ENCODE data around the gene BYSL.

Gene BYSL, protein sequence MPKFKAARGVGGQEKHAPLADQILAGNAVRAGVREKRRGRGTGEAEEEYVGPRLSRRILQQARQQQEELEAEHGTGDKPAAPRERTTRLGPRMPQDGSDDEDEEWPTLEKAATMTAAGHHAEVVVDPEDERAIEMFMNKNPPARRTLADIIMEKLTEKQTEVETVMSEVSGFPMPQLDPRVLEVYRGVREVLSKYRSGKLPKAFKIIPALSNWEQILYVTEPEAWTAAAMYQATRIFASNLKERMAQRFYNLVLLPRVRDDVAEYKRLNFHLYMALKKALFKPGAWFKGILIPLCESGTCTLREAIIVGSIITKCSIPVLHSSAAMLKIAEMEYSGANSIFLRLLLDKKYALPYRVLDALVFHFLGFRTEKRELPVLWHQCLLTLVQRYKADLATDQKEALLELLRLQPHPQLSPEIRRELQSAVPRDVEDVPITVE

GRCh38 chr6:41920921-41921711 lies at the start of gene BYSL, which contains the start of gene MED20:
TSS of gene BYSL (plus strand) at chr6:41921499. CDS start at chr6:41921563, 64 bp downstream.
TSS of gene MED20 (minus strand) at chr6:41921139. CDS start at chr6:41921018, 121 bp downstream.
- peak; percentile 94 for DNase-seq

DNA sequence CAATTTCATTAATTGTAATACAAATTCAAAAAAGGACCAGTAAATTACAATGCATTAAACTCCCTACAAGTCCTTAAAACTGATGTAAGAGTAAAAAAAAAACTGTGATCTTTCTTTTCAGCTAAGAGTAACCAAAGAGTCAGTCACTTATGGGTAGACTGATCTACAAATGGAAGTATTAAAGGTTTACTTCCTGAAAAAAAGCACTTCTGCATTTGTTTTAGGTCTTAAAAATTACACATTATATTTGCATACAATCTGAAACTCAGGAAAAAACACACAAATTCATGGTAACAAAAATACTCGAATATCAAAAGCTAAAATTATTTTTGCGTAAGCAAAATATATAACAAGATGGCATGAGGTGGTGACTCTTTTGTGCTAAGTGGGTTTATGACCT lies 49.6 kb upstream of the BYSL start:
- DNase-seq = no peak

DNA sequence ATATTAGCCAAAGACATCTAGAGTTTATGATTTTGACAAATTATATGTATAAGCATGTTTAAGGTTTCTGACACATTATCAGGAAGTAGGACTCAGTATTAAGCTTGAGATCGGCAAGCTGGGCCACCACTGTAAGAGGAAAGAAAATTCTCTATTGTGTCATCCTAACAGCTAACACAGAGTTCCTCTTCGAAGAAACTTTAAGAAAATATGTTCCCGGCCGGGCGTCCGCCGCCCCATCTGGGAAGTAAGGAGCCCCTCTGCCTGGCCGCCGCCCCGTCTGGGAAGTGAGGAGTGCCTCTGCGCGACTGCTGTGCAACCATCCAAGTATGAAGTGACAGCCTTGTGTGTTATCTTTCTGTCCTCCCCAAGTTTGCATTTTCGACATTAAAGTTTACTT lies 49.2 kb upstream of the BYSL start:
- no peak for DNase-seq

DNA sequence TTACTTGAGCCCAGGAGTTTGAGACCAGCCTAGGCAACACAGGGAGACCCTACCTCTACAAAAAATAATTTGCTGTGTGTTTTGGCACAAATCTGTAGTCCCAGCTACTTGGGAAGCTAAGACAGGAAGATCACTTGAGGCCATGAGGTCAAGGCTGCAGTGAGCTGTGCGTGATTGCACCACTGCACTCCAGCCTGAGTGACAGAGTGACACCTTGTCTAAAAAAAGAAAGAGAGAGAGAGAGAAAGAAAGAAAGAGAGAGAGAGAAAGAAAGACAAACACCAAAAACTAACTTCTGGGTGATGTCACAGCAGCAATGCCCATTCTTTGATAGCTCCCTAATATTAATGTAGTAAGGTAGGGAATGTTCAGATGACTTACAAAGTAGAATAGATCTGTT lies 46.6 kb upstream of the BYSL start:
- no peak for DNase-seq

- DNase-seq = no peak
Measured at GRCh38 chr6:41877051-41877680, 44.1 kb upstream of the BYSL start.

GRCh38 chr6:41878246-41878645 lies 43.1 kb upstream of the BYSL start:
- DNase-seq = peak; percentile 56

GRCh38 chr6:41878961-41879405 lies 42.3 kb upstream of the BYSL start:
- peak; percentile 58 for DNase-seq

DNA sequence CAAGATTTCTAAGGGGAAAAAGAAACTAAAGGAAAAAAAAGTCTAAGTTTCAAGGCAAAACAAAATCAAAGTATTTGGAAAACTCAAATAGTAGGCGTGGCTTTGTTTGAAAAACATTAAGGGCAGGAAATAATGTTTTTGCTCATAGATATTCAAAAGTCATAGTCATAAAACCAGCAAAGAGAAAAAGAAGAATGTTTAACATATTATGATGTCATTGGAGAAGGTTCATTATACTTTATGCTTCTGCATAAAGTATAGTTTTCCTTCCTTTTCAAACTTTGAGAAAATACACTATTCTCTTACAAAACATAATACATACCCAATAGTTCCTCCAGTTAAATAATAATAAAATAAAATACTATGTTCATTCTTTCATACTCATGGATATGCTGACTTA lies 39.8 kb upstream of the BYSL start:
- DNase-seq = no peak

DNA sequence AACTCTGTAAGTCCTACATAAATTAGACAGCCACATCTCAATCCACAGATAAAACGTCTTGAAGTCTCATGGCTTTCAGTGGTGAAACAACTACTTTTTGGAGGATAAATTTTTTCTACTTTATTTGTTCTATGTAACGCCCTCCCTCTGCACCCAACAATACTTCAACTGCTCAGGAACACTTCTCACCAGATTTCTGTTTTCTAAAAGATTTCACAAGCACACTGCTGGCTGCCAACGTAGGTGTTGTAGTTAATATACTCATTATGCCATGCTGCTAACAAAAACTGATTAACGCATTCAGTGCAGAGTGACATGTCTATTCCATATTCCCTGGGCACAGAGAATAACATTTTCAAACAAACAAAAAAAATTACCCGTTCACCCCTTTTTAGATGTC lies 36.3 kb upstream of the BYSL start:
- DNase-seq = no peak

- DNase-seq = no peak
Measured at GRCh38 chr6:41885930-41886329, 35.4 kb upstream of the BYSL start.

- DNase-seq = peak; percentile 29
Measured at GRCh38 chr6:41887331-41887751, 34.0 kb upstream of the BYSL start.

- DNase-seq = no peak
Measured at GRCh38 chr6:41892921-41893564, 28.3 kb upstream of the BYSL start.

DNA sequence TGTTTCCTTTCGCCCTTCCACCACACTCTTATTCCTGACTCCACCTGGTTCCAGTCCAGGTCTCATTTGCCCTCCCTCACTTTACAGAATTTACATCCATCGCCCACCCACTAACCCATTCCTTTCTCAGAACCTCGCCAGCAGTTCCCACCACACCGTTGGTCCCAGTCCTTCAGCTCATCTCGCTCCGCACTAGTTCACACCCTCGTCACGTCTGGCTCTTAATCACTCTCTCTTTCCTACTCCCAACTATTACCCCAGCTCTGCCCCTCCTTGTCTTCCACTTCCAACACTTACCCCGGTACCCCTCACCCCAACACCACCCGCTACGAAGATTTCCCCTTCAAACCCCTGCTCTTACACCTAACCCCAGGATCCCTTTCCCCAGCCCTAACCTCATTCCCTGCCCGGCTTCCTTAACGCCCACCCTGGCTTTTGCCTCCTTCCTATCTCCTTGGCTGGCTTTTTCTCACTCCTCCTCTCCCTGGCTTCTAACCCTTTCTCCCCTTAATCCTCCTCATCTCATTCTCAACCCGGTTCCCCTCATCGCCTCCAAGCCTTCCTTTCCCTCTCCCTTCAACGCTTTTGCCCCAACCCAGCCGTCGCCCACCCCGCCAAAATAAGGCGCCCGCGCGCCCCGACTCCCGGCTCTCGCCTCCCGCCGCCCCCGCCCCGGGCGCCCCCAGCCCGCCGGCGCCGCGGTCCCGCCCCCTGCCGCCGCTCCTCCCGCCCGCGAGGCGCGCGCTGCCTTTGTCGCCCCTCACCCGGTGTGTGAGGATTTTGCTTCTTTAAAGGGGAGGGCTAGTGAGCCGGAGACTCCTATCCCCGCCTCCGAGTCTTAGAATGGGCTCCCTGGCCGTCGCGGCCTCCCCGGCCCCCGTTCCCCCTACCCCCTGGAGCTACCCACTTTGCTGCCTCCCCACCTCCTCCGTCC lies 26.7 kb upstream of the BYSL start:
- DNase-seq = no peak

- DNase-seq = peak; percentile 79
Measured at GRCh38 chr6:41895300-41896233, 25.7 kb upstream of the BYSL start, which contains the start of gene USP49. TSS of gene USP49 (minus strand) at chr6:41895375. CDS start at chr6:41806983, 88,392 bp downstream.

- DNase-seq = no peak
Measured at GRCh38 chr6:41896281-41896680, 25.0 kb upstream of the BYSL start.

GRCh38 chr6:41900861-41901260 lies 20.4 kb upstream of the BYSL start:
- DNase-seq = no peak

- no peak for DNase-seq
Measured at GRCh38 chr6:41901882-41902519, 19.3 kb upstream of the BYSL start.

DNA sequence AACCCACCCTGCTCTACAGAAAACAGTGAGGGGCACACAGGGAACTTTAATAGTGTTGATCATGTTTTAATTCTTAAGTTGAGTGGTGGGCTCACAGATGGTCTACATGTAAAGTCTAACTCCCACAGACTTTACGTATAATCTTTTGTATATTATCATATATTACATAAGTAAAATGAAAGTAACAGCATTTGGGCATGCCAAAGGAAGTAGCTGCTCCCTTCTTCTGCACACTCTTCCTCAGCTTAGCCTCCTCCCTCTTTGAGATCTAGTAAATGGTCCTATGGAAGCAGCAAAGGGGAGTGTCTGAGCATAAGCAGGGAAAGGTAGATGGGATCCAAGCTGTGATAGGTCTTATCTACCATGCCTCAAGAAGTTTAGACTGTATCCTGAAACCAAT lies 11.6 kb upstream of the BYSL start:
- no peak for DNase-seq

DNA sequence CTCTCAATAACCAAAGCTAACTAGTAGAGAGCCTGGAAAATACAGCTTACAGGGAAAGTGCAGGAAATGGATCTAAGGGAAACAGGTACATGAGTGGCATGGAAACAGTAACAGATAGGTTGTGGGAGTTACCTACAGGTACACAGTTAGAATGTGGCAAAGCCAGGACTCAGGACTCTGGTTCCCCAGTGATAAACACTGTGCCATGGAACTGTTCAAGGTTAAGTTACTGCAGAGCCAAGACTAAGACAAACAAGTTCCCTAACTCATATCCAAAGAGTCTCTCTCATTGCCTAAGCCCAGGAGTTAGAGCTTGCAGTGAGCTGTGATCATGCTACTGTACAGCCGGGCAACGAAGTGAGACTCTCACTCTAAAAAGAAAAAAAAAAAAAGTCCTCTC lies 7.0 kb upstream of the BYSL start:
- DNase-seq = no peak

All from fibroblast of skin of right quadriceps (primary cell).